ENCODE results near the gene SLC44A3.

- TF ChIP-seq CTCF (IDR thresholded peaks at IDR 0.05 in 8 of 11, conservative IDR thresholded peaks at IDR 0.05 in 3 of 11) (no peak), POLR2A (IDR thresholded peaks at IDR 0.05) (no peak)
Measured at GRCh38 chr1:94888201-94888600, 68.0 kb downstream of the SLC44A3 start.

Data from spleen (tissue), 7 donors.